ENCODE measurements around the gene PIEZO1.
A peak's percentile ranks its signal among the peaks of the same experiment; 100 is the strongest.

PIEZO1 gene

DNA sequence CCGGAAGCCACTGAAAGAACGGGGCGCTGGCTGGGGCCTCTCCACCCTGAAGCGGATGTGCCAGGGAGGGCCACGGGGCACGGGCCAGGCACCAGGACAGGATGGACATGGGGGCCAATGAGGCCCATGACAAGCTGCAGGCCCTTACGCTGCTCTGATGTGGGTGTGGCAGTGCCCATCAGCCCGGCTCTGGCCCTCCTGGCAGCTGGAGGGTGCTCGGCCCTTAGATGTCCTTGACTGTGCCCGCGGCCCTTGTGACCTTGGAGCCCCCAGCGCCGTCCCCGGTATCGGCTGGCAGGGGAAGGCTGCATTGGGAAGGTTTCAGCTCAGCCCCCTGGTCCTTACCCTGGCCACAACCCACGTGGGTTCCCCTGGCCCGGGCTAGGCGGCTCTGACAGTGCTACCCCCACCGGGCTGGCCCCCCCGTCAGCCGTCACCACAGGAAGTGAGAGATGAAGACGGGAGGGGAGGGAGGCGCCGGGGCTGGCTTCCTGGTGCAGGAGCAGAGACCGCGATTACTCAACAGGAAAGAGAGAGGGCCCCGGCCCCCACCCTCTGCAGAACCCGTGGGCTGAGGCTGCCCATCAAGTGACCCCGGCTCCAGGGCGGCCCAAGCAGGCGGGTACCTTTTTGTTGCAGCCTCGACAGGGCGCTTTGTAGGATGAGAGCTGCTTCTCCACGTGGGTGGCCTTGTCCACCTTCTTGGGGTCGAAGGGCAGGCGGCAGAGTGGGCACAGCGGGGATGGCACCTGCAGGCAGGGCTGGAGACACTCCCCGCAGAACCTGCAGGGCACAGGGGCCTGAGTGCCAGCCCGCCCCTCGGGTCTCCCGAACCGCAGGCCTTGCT is 84.2 kb downstream of the PIEZO1 start:
- DNase-seq (ENCODE audit: low spot score) = no peak

GRCh38 chr16:88700322-88700635 is 84.7 kb downstream of the PIEZO1 start:
- no peak for DNase-seq (ENCODE audit: low spot score)

DNA sequence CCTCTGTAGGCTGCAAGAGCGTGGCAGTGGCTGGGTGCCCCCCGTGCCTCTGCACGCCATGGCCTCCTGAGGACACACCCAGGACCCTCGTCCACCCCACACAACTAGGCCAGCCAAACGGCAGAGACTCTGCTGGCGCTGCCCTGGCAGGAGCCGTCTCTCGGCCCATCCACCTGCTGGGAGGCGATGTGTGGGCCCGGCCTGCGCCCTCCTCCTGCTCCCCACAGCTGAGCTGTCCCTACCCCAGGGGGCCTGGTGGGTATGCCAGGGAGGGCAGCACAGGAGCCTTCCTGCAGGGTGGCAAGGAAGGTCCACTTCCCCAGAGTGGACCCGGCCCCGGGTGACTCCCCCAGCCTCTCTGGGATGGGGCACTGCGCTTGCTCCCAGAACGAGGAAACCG is 85.8 kb downstream of the PIEZO1 start:
- DNase-seq (ENCODE audit: low spot score) = no peak

- no peak for DNase-seq (ENCODE audit: low spot score)
Measured at GRCh38 chr16:88698646-88699045, 86.4 kb downstream of the PIEZO1 start.

DNA sequence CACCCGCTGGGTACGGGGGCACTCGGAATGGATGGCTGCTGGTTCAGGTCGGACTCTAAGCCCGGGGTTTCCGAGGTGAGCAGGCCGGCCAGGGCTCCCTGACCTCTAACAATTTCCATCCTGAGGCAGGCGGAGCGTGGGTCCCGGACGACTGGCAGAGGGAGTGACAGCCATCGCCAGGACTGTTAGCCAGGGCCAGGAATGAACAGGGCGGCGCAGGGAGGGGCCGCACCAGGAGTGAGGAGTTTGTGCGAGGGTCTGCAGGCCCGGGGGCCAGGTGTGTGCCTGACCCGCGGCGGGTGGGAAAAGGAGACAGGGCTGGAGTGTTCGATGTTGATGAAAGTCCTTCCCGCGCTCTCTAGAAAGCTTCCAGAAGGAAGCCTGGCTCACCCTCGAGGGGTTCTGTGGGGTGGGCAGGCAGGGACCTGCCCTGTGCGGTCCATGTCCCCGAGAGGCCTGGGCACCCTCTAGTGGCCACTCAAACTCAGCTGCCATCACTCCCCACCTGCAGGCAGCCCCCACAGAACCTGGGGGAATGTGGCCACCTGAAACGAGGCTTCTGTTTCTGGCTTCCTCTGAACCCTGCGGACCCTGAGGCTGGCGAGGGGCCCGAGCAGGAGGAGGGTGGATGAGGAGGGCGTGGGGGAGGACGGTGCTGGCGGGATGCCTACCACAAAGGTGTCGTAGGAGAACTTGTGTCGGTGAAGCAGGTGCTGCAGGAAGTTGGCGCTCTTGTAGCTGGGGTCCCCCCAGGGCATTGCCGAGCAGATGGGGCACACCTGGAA is 87.0 kb downstream of the PIEZO1 start:
- no peak for DNase-seq (ENCODE audit: low spot score)

DNA sequence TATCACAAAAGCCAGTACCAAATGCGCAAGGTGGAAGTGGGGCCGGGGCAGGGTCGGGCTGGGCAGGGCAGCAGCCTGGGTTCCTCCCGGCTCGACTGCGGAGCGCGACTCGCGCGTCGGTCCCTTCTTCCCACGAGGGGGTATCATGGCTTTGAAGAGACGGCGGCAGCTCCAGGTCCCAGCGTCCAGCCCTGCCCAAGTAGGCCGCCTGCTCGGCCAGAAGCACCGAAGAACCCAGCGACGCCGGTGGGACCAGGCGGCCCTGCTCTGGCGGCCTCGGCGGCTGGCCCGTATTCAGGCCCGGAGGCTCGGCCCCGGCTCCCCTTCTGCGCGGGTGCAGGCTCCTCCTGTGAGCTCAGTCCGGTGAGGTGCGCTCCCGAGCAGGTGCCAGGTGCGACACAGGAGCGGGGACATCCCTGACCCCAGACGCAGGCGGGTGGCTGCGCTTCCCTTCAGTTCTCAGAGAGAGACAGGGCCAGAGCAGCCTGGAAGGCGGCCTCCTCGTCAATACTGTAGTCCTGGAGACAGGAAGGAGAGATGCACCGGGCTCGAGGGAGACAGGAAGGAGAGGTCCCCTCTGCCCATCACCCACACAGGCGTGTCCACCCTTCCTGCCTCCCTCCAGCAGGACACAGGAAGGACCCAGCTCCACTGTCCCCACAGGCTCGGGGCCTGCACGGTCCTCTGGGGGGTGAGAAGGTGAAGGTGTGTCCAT is 87.7 kb downstream of the PIEZO1 start:
- no peak for DNase-seq (ENCODE audit: low spot score)

GRCh38 chr16:88696441-88696840 is 88.6 kb downstream of the PIEZO1 start:
- no peak for DNase-seq (ENCODE audit: low spot score)

- DNase-seq (ENCODE audit: low spot score) = no peak
Measured at GRCh38 chr16:88695753-88696152, 89.3 kb downstream of the PIEZO1 start.

DNA sequence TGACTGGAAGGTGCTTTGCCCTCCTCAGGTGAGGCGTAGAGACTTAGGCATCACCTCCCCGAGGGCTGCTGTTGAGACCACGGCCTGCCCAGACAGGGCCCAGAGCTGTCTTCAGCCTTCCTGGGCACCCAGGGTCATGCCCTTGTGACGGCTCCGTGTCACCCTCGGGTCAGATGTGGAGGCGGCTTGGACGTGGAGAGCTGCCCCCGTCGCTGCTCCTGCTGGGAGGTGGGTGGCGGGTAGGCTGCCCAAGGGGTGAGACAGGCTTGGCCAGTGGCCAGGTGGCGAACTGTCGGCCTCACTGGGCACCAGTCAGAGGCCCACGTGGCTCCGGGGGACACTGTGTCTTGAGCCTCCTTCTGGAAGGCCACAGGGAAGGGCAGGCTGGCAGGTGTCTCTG is 89.8 kb downstream of the PIEZO1 start:
- DNase-seq (ENCODE audit: low spot score) = no peak

GRCh38 chr16:88694221-88695087 is 90.6 kb downstream of the PIEZO1 start:
- DNase-seq (ENCODE audit: low spot score) = no peak

DNA sequence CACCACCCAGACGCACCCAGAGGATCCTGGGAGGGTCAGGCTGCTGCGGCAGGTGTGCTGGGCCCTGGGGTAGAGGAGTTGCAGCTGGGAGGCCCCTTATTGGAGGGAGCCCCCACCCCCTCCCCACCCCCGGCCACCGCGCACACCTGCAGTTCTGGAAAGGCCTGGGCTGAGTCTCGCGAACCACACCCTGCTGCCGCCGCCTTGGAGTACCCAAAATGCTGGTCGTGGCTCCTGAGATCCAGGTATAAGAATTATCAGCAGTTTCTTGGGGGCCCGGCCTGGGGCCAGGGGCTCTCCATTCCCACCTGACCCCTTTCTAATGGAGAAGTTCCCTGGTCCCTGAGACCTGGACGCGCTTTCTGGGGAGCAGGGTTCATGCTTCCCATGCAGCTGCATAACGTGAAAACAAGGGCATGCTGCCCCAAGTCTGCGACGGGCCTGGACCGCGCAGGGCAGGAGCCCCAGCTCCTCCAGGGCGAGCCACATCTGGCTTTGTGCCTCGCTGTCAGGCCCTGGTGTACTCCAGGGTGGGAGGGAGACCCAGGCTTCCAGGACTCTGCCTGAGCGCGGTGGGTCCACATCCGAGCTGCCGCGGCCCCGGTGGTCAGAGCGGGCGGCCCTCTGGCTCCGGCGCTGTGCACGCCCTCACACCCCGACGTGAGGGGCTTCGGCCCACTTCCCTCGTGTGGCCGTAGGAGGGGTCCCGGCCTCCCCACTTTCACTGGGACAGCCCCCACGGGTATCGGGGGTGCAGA is 91.4 kb downstream of the PIEZO1 start:
- no peak for DNase-seq (ENCODE audit: low spot score)

- no peak for DNase-seq (ENCODE audit: low spot score)
Measured at GRCh38 chr16:88692861-88693260, 92.2 kb downstream of the PIEZO1 start.

DNA sequence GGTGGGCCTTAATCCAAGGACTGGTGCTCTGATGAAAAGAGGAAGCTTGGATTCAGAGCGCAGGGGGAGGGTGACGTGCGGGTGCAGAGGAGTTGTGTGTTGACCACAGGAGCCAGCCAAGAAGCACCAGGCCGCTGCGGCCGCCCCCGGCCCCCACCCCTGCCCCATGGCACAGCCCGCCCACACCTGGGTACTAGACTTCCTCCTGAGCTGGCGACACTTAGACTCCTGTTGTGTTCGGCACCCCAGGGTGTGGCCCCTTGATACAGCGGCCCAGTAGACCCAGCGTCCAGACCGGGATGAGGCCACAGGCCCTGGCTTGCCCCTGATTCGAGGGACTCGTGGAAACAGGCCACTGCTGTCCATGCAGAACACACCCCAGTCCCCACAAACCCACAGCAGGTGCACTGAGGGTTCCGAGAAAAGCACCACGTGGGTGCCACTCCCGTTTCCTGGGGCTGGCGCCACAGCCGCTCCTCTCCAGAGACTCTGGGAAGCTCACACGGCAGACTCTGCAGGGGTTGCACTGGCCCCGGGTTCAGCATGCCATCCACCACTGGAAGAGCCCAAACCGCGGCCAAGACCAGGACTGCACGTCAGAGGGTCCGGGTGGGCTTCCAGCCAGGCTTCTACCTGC is 93.0 kb downstream of the PIEZO1 start:
- DNase-seq (ENCODE audit: low spot score) = no peak

DNA sequence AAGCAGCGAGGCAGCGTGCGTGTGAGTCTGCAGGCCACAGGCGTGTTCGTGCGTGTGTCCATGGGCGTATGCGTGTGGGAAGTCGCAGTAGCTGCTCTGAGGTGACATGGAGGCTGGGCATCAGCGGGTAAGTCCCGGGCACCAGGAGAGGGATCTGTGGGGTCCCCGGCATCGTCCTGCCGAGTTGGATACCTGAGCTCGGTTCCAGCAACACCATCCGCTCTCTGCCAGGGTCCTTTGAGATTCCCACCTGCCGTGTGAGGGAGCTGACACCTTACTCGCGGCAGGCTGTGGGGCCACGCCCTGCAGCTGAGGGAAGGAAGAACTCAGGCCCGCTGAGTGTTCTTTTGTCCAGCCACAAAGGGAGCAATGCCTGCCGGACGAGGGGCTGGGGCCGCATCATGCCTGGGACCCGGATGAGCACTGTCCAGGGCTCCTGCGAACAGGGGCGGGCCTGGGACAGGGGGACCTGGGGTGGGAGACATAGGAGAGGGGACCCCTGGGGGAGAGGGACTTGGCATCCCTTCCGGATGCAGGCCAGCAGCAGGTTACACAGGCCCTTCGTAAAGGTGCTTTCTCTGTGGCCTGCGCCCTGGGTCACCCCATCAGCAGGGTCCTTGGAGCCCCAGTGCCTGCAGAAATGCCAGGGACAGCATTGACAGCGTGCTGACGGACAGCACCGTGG is 93.7 kb downstream of the PIEZO1 start:
- no peak for DNase-seq (ENCODE audit: low spot score)

DNA sequence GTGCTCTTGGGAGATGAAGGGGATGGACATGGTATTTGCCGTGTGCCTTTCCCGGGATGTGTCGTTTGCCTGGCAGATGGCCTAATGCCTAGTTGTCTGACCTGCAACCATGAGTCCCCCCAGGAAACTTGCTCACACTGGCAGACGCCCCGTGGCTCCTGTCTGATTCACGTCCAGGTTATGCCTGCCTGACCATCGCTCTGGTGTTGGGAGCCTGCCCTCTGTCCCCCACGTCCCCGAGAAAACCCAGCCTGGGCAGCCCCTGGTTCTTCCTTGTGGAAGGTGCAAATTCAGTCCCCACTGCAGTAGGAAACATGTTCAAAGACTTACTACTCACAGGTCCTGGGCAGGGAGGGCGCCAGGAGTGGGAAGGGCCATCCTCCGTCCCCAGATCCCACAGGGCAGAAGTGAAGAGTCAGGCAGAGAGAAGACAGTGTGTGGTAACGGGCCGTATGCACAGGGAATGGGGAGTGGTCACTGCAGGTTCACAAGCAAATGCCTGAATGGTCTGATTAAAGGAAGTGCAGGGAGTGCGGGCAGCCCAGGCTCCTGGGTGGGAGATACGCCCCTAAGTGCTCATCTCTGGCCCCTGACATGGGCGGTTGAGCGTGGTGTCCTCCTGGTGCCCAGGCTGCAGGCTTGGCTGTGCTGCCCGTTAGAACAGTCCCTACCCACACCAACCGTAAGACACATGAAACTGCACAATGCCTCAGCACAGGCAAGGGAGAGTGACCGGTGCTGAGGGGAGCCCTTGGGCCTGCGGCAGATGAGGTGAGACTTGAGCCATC is 94.5 kb downstream of the PIEZO1 start:
- no peak for DNase-seq (ENCODE audit: low spot score)

DNA sequence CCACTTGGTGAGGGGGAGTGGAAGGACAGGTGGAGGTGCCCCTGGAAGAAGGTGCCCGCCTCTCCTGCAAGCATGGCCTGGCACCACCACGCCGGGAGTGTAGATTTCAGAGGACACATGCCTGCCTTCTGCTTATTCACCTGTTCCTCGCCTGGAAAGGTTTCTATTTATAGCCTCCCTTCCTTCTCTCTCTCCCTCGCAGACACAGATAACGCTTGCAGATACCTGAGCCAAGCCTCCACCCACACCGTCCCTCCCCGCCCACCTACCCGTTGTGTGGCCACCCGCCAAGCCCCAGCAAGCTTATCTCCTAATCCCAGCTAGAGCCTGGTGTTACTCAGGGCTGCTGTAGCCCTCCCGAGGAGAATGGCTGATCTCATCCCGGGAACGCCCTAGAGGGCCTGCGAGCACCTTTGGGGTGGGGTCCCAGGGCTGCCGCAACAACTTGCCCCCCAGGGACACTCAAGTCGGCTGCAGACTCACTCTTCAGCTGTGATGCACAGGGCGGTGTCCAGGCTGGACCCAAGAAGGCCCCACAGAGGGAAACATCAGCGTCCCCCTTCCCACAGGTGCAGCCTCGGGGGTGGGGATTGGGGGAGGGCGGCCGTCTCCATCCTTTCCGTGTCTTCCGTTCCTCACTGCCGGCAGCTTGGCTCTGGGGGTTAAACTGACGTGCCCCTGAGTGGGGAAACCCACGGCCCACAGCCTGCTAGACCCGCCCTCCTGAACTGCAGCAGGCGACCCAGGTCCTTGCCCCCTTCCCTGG is 96.8 kb downstream of the PIEZO1 start:
- peak; percentile 71 for DNase-seq (ENCODE audit: low spot score)

DNA sequence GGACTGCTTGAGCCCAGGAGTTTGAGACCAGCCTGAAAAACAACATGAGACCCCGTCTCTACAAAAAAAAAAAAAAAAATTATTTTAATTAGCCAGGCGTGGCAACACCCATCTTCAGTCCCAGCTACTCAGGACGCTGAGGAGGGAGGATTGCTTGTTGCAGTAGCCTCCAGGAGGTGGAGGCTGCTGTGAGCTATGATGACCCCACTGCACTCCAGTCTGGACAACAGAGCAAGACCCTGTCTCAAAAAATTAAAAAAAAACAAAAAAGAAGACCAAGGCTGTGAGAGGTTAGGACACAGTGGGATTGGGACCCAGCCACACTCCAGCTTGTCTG is 97.4 kb downstream of the PIEZO1 start:
- DNase-seq (ENCODE audit: low spot score) = no peak

GRCh38 chr16:88687254-88687576 is 97.8 kb downstream of the PIEZO1 start:
- no peak for DNase-seq (ENCODE audit: low spot score)

All from hematopoietic multipotent progenitor cell treated with erythropoietin and hydrocortisone succinate and interleukin-3 and kit ligand, for 15 days (in vitro differentiated cells).